WTC11 (cell line): ENCODE results near the gene OR2D2. TPM values are rescaled to one million over a fixed set of nuclear protein-coding genes. Genes with fewer than 3 reads are reported as not detected.

Source experiments
- ATAC-seq: fragments of 200-7000 bp; cut with Tn5 transposase; 2 replicates; pipeline ENCODE4 v1.10.0; 2021; ENCODE audit warnings: mild to moderate bottlenecking, moderate library complexity
- CTCF ChIA-PET: fragments of 300-600 bp; sonication (Branson Sonifier 250); formaldehyde crosslinking; loops from one replicate; lab custom pipeline; 2021; ENCODE audit warnings: antibody characterized with exemption; lab: Charles Lee
- POLR2A ChIA-PET: fragments of 350-600 bp; sonication (Branson Sonifier 250); formaldehyde crosslinking; loops from one replicate; lab custom pipeline; 2021; ENCODE audit warnings: antibody characterized with exemption; lab: Charles Lee
- DNase-seq: peaks from one replicate; pipeline ENCODE4 v3.0.0; 2021; ENCODE audit warnings: low spot score
- H3K27ac Mint-ChIP-seq: 2 replicates; pipeline ENCODE4 v1.8.0; 2021; ENCODE audit warnings: mixed read lengths
- H3K27me3 Mint-ChIP-seq: 2 replicates; pipeline ENCODE4 v1.8.0; 2021; ENCODE audit warnings: low read depth, mild to moderate bottlenecking, moderate library complexity, mixed read lengths
- H3K36me3 Mint-ChIP-seq: 2 replicates; pipeline ENCODE4 v1.8.0; 2021; ENCODE audit warnings: mixed read lengths
- H3K4me1 Mint-ChIP-seq: 2 replicates; pipeline ENCODE4 v1.8.0; 2022; ENCODE audit warnings: mixed read lengths
- H3K4me3 Mint-ChIP-seq: 2 replicates; pipeline ENCODE4 v1.8.0; 2021; ENCODE audit warnings: mild to moderate bottlenecking, moderate library complexity, mixed read lengths
- H3K9me3 Mint-ChIP-seq: 2 replicates; pipeline ENCODE4 v1.8.0; 2021; ENCODE audit warnings: mixed read lengths
- ARID4B ChIP-seq: sonication (generic); formaldehyde crosslinking; IDR thresholded peaks from 2 replicates; pipeline ENCODE4 v1.8.0; 2023; ENCODE audit warnings: missing genetic modification reagents, mild to moderate bottlenecking, borderline replicate concordance
- ATF1 ChIP-seq: sonication (generic); formaldehyde crosslinking; IDR thresholded peaks from 2 replicates; pipeline ENCODE4 v1.8.1; 2023; ENCODE audit warnings: mild to moderate bottlenecking, moderate library complexity, missing genetic modification reagents
- ATF6 ChIP-seq: sonication (generic); formaldehyde crosslinking; IDR thresholded peaks from 2 replicates; pipeline ENCODE4 v1.8.1; 2023; ENCODE audit warnings: mild to moderate bottlenecking, missing genetic modification reagents
- CREM ChIP-seq: sonication (generic); formaldehyde crosslinking; IDR thresholded peaks from 2 replicates; pipeline ENCODE4 v1.8.1; 2022; ENCODE audit warnings: mild to moderate bottlenecking, missing genetic modification reagents, moderate library complexity
- ELF4 ChIP-seq: sonication (generic); formaldehyde crosslinking; IDR thresholded peaks from 2 replicates; pipeline ENCODE4 v1.8.1; 2022; ENCODE audit warnings: low read depth, mild to moderate bottlenecking, moderate library complexity, missing genetic modification reagents
- GRHL2 ChIP-seq: fragments of 250-450 bp; sonication (Bioruptor Pico); IDR thresholded peaks from 2 replicates; pipeline ENCODE4 v1.8.0; 2022; ENCODE audit warnings: mild to moderate bottlenecking, moderate library complexity; ENCODE audit not compliant: insufficient replicate concordance, severe bottlenecking
- IRF2 ChIP-seq: sonication (generic); formaldehyde crosslinking; IDR thresholded peaks from 2 replicates; pipeline ENCODE4 v1.8.0; 2022; ENCODE audit warnings: low read depth, missing genetic modification reagents, borderline replicate concordance
- JUN ChIP-seq: sonication (generic); formaldehyde crosslinking; IDR thresholded peaks from 2 replicates; pipeline ENCODE4 v1.8.0; 2023; ENCODE audit warnings: mild to moderate bottlenecking, missing genetic modification reagents
- KAT7 ChIP-seq: sonication (generic); formaldehyde crosslinking; IDR thresholded peaks from 2 replicates; pipeline ENCODE4 v1.8.1; 2023; ENCODE audit warnings: missing genetic modification reagents, mild to moderate bottlenecking, borderline replicate concordance
- MLX ChIP-seq: sonication (generic); formaldehyde crosslinking; IDR thresholded peaks from 2 replicates; pipeline ENCODE4 v1.8.1; 2023; ENCODE audit warnings: mild to moderate bottlenecking, missing genetic modification reagents, moderate library complexity
- OVOL2 ChIP-seq: fragments of 250-450 bp; sonication (Bioruptor Pico); IDR thresholded peaks from 2 replicates; pipeline ENCODE4 v1.9.0; 2021; ENCODE audit warnings: mild to moderate bottlenecking, borderline replicate concordance
- TEAD4 ChIP-seq: sonication (generic); formaldehyde crosslinking; IDR thresholded peaks from 2 replicates; pipeline ENCODE4 v1.8.0; 2022; ENCODE audit warnings: mild to moderate bottlenecking, missing genetic modification reagents
- ZMAT4 ChIP-seq: fragments of 250-450 bp; sonication (Bioruptor Pico); IDR thresholded peaks from 2 replicates; pipeline ENCODE4 v1.9.0; 2021; ENCODE audit warnings: mild to moderate bottlenecking
- ZNF138 ChIP-seq: sonication (generic); formaldehyde crosslinking; conservative IDR thresholded peaks from 2 replicates; pipeline ENCODE4 v1.8.1; 2022; ENCODE audit warnings: mild to moderate bottlenecking, moderate library complexity, missing genetic modification reagents
- ZNF219 ChIP-seq: sonication (generic); formaldehyde crosslinking; IDR thresholded peaks from 2 replicates; pipeline ENCODE4 v1.8.0; 2023; ENCODE audit warnings: missing genetic modification reagents, mild to moderate bottlenecking, borderline replicate concordance
- ZNF263 ChIP-seq: sonication (generic); formaldehyde crosslinking; IDR thresholded peaks from 2 replicates; pipeline ENCODE4 v1.8.1; 2022; ENCODE audit warnings: low read depth, mild to moderate bottlenecking, moderate library complexity, missing genetic modification reagents
- ZNF317 ChIP-seq: sonication (generic); formaldehyde crosslinking; IDR thresholded peaks from 2 replicates; pipeline ENCODE4 v1.8.1; 2023; ENCODE audit warnings: low read depth, mild to moderate bottlenecking, moderate library complexity, missing genetic modification reagents, borderline replicate concordance
- ZNF671 ChIP-seq: fragments of 250-450 bp; sonication (Bioruptor Pico); IDR thresholded peaks from 2 replicates; pipeline ENCODE4 v1.8.0; 2021; ENCODE audit warnings: mild to moderate bottlenecking
- total RNA-seq: library from RNA; stranded (reverse); gene quantifications from 3 replicates; pipeline ENCODE4 v1.2.3, GENCODE V29; 2021

The OR2D2 gene
- total RNA-seq, 1 experiment from 2014 or later = 0.26 TPM

- no peaks in the 10 kb centered on the region for H3K4me1 Mint-ChIP-seq
- no peak for TF ChIP-seq ZNF219 (CRISPR knock-in tag)
- no peak for TF ChIP-seq MLX (CRISPR knock-in tag)
- TF ChIP-seq ZMAT4 (CRISPR knock-in tag) = no peak
- no peak for TF ChIP-seq GRHL2 (CRISPR knock-in tag)
- TF ChIP-seq TEAD4 (CRISPR knock-in tag) = no peak
- no peak for TF ChIP-seq ARID4B
- TF ChIP-seq ATF1 (CRISPR knock-in tag) = no peak
- TF ChIP-seq ATF6 = no peak
- no peak for TF ChIP-seq ELF4 (CRISPR knock-in tag)
- TF ChIP-seq ZNF317 (CRISPR knock-in tag) = no peak
- no peak for TF ChIP-seq ZNF138 (CRISPR knock-in tag)
- TF ChIP-seq JUN = no peak
- TF ChIP-seq ZNF263 (CRISPR knock-in tag) = no peak
- no peak for TF ChIP-seq KAT7 (CRISPR knock-in tag)
- no peak for TF ChIP-seq OVOL2 (CRISPR knock-in tag)
- TF ChIP-seq ZNF671 (CRISPR knock-in tag) = no peak
- ChIA-PET POLR2A (no interaction called here), CTCF (interaction anchor here (0.5 to 0.7 kb wide), 2 partner anchors 18 to 88 kb away, joined by 3 to 5 read pairs; no protein-coding TSS in a partner anchor)
- H3K9me3 Mint-ChIP-seq = peaks cover 22% of the 10 kb centered on the region
- ATAC-seq (no peak), DNase-seq (no peak)
- peaks cover 3% of the 10 kb centered on the region; the same call in 1 of the 2 replicates for H3K27me3 Mint-ChIP-seq
- no peak overlapping the region for H3K4me3 Mint-ChIP-seq
- H3K36me3 Mint-ChIP-seq = peaks cover 11% of the 10 kb centered on the region
- no peak overlapping the region for H3K27ac Mint-ChIP-seq
Measured at GRCh38 chr11:6900327-6900999, 8.2 kb upstream of the OR2D2 start.

- Mint-ChIP-seq H3K27me3 (no peaks in the 10 kb centered on the region), H3K36me3 (no peaks in the 10 kb centered on the region), H3K4me3 (no peak overlapping the region), H3K9me3 (peaks cover 7% of the 10 kb centered on the region), H3K4me1 (no peaks in the 10 kb centered on the region), H3K27ac (no peak overlapping the region)
- ChIA-PET POLR2A (no interaction called here), CTCF (no interaction called here)
- DNase-seq (no peak), ATAC-seq (no peak)
- TF ChIP-seq IRF2 (CRISPR knock-in tag) (no peak), CREM (no peak)
Measured at GRCh38 chr11:6898911-6899310, 6.6 kb upstream of the OR2D2 start.
